Measurements from ENCODE around the gene RALY.

DNA sequence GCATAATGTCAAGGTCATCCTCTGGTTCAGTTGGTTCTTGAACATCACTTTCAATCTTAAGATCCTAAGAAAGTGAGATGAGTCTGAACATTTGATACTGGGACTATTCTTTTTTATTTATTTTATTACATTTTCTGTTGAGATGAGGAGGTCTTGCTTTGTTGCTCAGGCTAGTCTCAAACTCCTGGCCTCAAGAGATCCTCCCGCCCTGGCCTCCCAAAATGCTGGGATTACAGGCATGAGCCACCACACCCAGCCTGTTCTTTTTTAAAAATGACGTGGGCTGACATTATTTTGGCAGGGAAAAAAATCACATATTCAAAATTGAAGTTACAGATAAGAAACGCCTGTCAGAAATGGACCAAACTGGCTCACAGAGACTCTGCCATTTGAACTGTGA lies 104.9 kb downstream of the RALY start:
- TF ChIP-seq, protein P1, sequence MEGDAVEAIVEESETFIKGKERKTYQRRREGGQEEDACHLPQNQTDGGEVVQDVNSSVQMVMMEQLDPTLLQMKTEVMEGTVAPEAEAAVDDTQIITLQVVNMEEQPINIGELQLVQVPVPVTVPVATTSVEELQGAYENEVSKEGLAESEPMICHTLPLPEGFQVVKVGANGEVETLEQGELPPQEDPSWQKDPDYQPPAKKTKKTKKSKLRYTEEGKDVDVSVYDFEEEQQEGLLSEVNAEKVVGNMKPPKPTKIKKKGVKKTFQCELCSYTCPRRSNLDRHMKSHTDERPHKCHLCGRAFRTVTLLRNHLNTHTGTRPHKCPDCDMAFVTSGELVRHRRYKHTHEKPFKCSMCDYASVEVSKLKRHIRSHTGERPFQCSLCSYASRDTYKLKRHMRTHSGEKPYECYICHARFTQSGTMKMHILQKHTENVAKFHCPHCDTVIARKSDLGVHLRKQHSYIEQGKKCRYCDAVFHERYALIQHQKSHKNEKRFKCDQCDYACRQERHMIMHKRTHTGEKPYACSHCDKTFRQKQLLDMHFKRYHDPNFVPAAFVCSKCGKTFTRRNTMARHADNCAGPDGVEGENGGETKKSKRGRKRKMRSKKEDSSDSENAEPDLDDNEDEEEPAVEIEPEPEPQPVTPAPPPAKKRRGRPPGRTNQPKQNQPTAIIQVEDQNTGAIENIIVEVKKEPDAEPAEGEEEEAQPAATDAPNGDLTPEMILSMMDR (IDR thresholded peaks at IDR 0.05; ENCODE audit: low read depth, low read length, poor library complexity, severe bottlenecking): no peak
- no peak for TF ChIP-seq EZH2phosphoT487 (IDR thresholded peaks at IDR 0.05; ENCODE audit: borderline replicate concordance, low read length)

Measured in DOHH2 (cell line).